ENCODE data around the gene GPR150.

GRCh38 chr5:95668728-95669127 is 48.8 kb downstream of the GPR150 start:
- TF ChIP-seq CTCF (IDR thresholded peaks at IDR 0.05; ENCODE audit: insufficient read depth, low read depth, low read length) = no peak
- TF ChIP-seq EZH2 (IDR thresholded peaks at IDR 0.05; ENCODE audit: insufficient read depth, low read length) = no peak

Measured in astrocyte (in vitro differentiated cells and primary cell).